ENCODE measurements around the gene CEP85. TPM values are rescaled to one million over a fixed set of nuclear protein-coding genes. Genes with fewer than 3 reads are reported as not detected.

CEP85 gene
- total RNA-seq, 1 experiment from 2014 or later = 38.6 TPM

DNA sequence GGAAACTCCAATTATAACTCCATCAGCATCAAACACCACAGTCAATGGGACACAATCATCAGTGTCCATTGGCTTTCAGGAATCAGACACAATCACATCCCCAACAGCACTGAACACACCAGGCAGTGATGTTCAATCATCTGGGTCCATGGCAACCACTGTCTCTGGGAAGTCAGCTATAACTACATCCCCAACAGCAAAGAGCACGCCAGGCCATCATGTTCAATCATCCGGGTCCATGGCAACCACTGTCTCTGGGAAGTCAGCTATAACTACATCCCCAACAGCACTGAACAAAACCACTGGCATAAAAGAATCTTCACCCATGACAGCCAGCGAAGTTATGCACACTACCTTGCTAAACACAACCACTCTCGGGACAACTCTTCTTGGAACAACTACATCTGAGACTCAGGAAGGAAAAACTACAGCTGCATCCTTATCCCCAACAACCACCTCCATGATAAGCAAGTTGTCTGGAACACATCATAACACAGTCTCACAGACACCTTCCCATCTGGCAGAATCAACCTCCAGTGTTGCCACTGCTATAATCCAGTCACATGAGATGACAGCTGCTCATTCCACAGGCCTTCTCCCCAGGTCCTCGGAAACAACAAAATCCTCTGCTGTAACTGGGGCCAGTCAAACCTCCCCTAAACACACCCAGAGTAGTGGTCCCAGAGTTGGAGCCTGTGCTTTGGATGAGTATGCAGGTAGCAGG is 23.7 kb upstream of the CEP85 start:
- no peaks in the 10 kb centered on the region for H3K79me2 ChIP-seq (ENCODE audit: insufficient read depth, low read length)
- H3K18ac ChIP-seq (ENCODE audit: insufficient read length, low read depth, low read length) = no peak overlapping the region
- no peak overlapping the region for H2BK5ac ChIP-seq (ENCODE audit: insufficient read length, low read length)
- H2AFZ ChIP-seq (ENCODE audit: low read length) = no peak overlapping the region
- H3T11ph ChIP-seq (ENCODE audit: low read length) = no peak overlapping the region
- H3K79me1 ChIP-seq (ENCODE audit: insufficient read depth, low read depth, low read length, poor library complexity, severe bottlenecking) = no peaks in the 10 kb centered on the region
- no peaks in the 10 kb centered on the region for H4K20me1 ChIP-seq (ENCODE audit: control insufficient read depth, insufficient read depth, insufficient read length)
- peaks cover 5% of the 10 kb centered on the region for H3K27me3 Mint-ChIP-seq (ENCODE audit: low read depth)
- H4K8ac ChIP-seq (replicated peaks; ENCODE audit: insufficient read length, low read depth, low read length) = no peak overlapping the region
- no peaks in the 10 kb centered on the region for H3K4me1 ChIP-seq (ENCODE audit: insufficient read depth, low read length)
- H3K4me1 Mint-ChIP-seq = no peaks in the 10 kb centered on the region
- H2BK15ac ChIP-seq (ENCODE audit: low read depth, low read length) = no peak overlapping the region
- H3K9me3 Mint-ChIP-seq = no peaks in the 10 kb centered on the region
- no peaks in the 10 kb centered on the region for H3K27me3 ChIP-seq (ENCODE audit: insufficient read depth, low read length)
- WGBS (ENCODE audit: extremely low coverage, insufficient read length, low lambda C conversion rate) = no CpG with 5 or more reads among the region's 5 CpGs
- no peak overlapping the region for H3K4me2 ChIP-seq (ENCODE audit: insufficient read depth, insufficient read length, low read length)
- H3K23ac ChIP-seq (ENCODE audit: insufficient read length, low read depth, low read length) = no peak overlapping the region
- H4K5ac ChIP-seq (ENCODE audit: insufficient read length, low read depth, low read length) = no peak overlapping the region
- H2BK120ac ChIP-seq (ENCODE audit: low read depth, low read length, poor library complexity, severe bottlenecking) = no peak overlapping the region
- no peak overlapping the region for H3K9ac ChIP-seq (ENCODE audit: extremely low read depth, insufficient read length, low read length)
- no peak overlapping the region for H3K56ac ChIP-seq (ENCODE audit: insufficient read length, low read depth, low read length)
- TF ChIP-seq CTCF (conservative IDR thresholded peaks at IDR 0.05) = no peak
- H3K27ac ChIP-seq (ENCODE audit: insufficient read length, low read depth, low read length) = no peak overlapping the region
- no peak for DNase-seq
- no peak overlapping the region for H3K27ac Mint-ChIP-seq
- no peaks in the 10 kb centered on the region for H3K23me2 ChIP-seq (ENCODE audit: insufficient read length, low read depth, low read length, poor library complexity, severe bottlenecking)
- no peak overlapping the region for H2BK12ac ChIP-seq (ENCODE audit: insufficient read length, low read depth, low read length)
- H2BK20ac ChIP-seq (ENCODE audit: low read depth, low read length, poor library complexity, severe bottlenecking) = no peak overlapping the region
- no peaks in the 10 kb centered on the region for H3K36me3 Mint-ChIP-seq (ENCODE audit: insufficient read depth in 1 of 3, low read depth in 3 of 3)
- H3K14ac ChIP-seq (ENCODE audit: insufficient read depth, low read length) = no peak overlapping the region
- H4K91ac ChIP-seq (ENCODE audit: insufficient read length, low read depth, low read length) = no peak overlapping the region
- H3K4ac ChIP-seq (ENCODE audit: low read depth, low read length) = no peak overlapping the region
- H3K9me3 ChIP-seq (ENCODE audit: control insufficient read depth, low read depth, low read length) = no peaks in the 10 kb centered on the region
- H3K4me3 Mint-ChIP-seq = no peak overlapping the region
- no peak overlapping the region for H2AK5ac ChIP-seq (ENCODE audit: insufficient read length, low read length)
